K562 (cell line): Measurements from ENCODE around the gene PCBP2. TPM values are rescaled to one million over a fixed set of nuclear protein-coding genes. Genes with fewer than 3 reads are reported as not detected.

Source experiments
- ELK3 ChIP-seq: fragments of 450-650 bp; formaldehyde crosslinking; IDR thresholded peaks from 2 replicates; pipeline ENCODE4 v1.4.0; 2020; ENCODE audit warnings: mild to moderate bottlenecking
- HCFC1 ChIP-seq: IDR thresholded peaks from 2 replicates; pipeline ENCODE4 v1.6.1; 2012; ENCODE audit warnings: low read depth, low read length, improper control_type of control experiment
- HMGXB4 ChIP-seq: sonication (generic); formaldehyde crosslinking; IDR thresholded peaks from 2 replicates; pipeline ENCODE4 v1.8.1; 2023; ENCODE audit warnings: mild to moderate bottlenecking, missing genetic modification reagents
- MAFG ChIP-seq: fragments of 450-650 bp; conservative IDR thresholded peaks from 2 replicates; pipeline ENCODE4 v1.6.1; 2016; ENCODE audit warnings: missing genetic modification characterization, missing compliant biosample characterization
- MYC ChIP-seq, 2 experiments: fragments of 250-450 bp in 1 of 2; sonication (Bioruptor Pico) in 1 of 2; IDR thresholded peaks; 2 replicates each; pipeline versions ENCODE4 v1.5.1 to v1.6.1; 2012 to 2021; ENCODE audit warnings: low read depth in 2 of 2, borderline replicate concordance in 1 of 2, improper control_type of control experiment in 1 of 2, low read length in 1 of 2, mild to moderate bottlenecking in 1 of 2, moderate library complexity in 1 of 2
- NFATC3 ChIP-seq: fragments of 450-650 bp; IDR thresholded peaks from 2 replicates; pipeline ENCODE4 v1.6.1; 2017; ENCODE audit warnings: mild to moderate bottlenecking
- NFE2L1 ChIP-seq: fragments of 450-650 bp; IDR thresholded peaks from 2 replicates; pipeline ENCODE4 v1.6.1; 2016; ENCODE audit warnings: missing genetic modification characterization, low read depth, mild to moderate bottlenecking, missing compliant biosample characterization, moderate library complexity, borderline replicate concordance
- POLR3G ChIP-seq: IDR thresholded peaks from 2 replicates; pipeline ENCODE4 v1.6.1; 2011; ENCODE audit not compliant: insufficient read length, insufficient replicate concordance; ENCODE audit errors: extremely low read depth
- SFPQ ChIP-seq: fragments of 200-400 bp; formaldehyde crosslinking; IDR thresholded peaks from 2 replicates; pipeline ENCODE4 v1.6.1; 2017; ENCODE audit warnings: mild to moderate bottlenecking, low read depth, low read length, moderate library complexity
- SMAD3 ChIP-seq: fragments of 450-650 bp; formaldehyde crosslinking; conservative IDR thresholded peaks from 2 replicates; pipeline ENCODE4 v1.4.0; 2020; ENCODE audit warnings: mild to moderate bottlenecking
- SNIP1 ChIP-seq: fragments of 450-650 bp; IDR thresholded peaks from 2 replicates; pipeline ENCODE4 v1.7.1; 2017; ENCODE audit warnings: low read depth, mild to moderate bottlenecking
- SRF ChIP-seq, 2 experiments: fragments of 250-450, 450-650 bp in 1 of 2; sonication (Bioruptor Pico) in 1 of 2; sonication (generic) in 1 of 2; formaldehyde crosslinking; IDR thresholded peaks; 2 replicates each; pipeline versions ENCODE4 v1.5.0 to v1.5.1; 2020 to 2022; ENCODE audit warnings: mild to moderate bottlenecking in 1 of 2, missing genetic modification reagents in 1 of 2
- TAL1 ChIP-seq: fragments of 450-650 bp; IDR thresholded peaks from 2 replicates; pipeline ENCODE4 v1.6.1; 2016; ENCODE audit warnings: mild to moderate bottlenecking
- TCF3 ChIP-seq: sonication (generic); formaldehyde crosslinking; IDR thresholded peaks from 2 replicates; pipeline ENCODE4 v1.4.0; 2020; ENCODE audit warnings: mild to moderate bottlenecking, missing genetic modification reagents
- ZBED1 ChIP-seq: IDR thresholded peaks from 2 replicates; pipeline ENCODE4 v1.6.1; 2014
- ZBTB49 ChIP-seq: sonication (generic); formaldehyde crosslinking; IDR thresholded peaks from 2 replicates; pipeline ENCODE4 v1.8.0; 2022; ENCODE audit warnings: missing genetic modification reagents, mild to moderate bottlenecking, borderline replicate concordance
- ZNF217 ChIP-seq: sonication (generic); formaldehyde crosslinking; IDR thresholded peaks from 2 replicates; pipeline ENCODE4 v1.8.0; 2022; ENCODE audit warnings: mild to moderate bottlenecking, missing genetic modification reagents
- ZNF3 ChIP-seq: fragments of 250-450 bp; sonication (Bioruptor Pico); IDR thresholded peaks from 2 replicates; pipeline ENCODE4 v1.5.0; 2021; ENCODE audit warnings: mild to moderate bottlenecking, moderate library complexity
- ZNF75A ChIP-seq: fragments of 450-650 bp; formaldehyde crosslinking; IDR thresholded peaks from 2 replicates; pipeline ENCODE4 v1.4.0; 2020; ENCODE audit warnings: mild to moderate bottlenecking
- ZNF780A ChIP-seq: fragments of 250-450 bp; sonication (Bioruptor Pico); IDR thresholded peaks from 2 replicates; pipeline ENCODE4 v1.5.0; 2021; ENCODE audit warnings: mild to moderate bottlenecking
- polyA plus RNA-seq, 8 experiments: library from polyadenylated mRNA; depleted of rRNA in 4 of 8; stranded (reverse) in 5 of 8; unstranded in 3 of 8; fragments of >200 nt; fragmentation: Nextera tagmentation in 2 of 8; fragmentation: Illumina TruSeq in 1 of 8; extraction: Ambion mirVana in 2 of 8; extraction: Trizol in 1 of 8; gene quantifications; 2 replicates each; pipeline versions ENCODE4 v1.2.1 to v1.2.3, GENCODE V29; 2011 to 2014; ENCODE audit warnings: inconsistent platforms in 1 of 8, missing spikeins in 1 of 8
- total RNA-seq, 7 experiments: library from RNA; depleted of rRNA in 6 of 7; stranded (reverse); fragments of >200 nt in 6 of 7; fragmentation: Illumina TruSeq in 2 of 7; extraction: Trizol in 2 of 7; gene quantifications; 2 replicates each; pipeline versions ENCODE4 v1.2.1 to v1.2.3, GENCODE V29; 2011 to 2021; ENCODE audit warnings: low replicate concordance in 1 of 7

PCBP2 gene
- total and polyA plus RNA-seq, 9 of the 15 experiments (the other 6 are each of a cell fraction or from before 2014, with no cell fraction given) = 137 to 831 (median 328) TPM

GRCh38 chr12:53441040-53441833, 10.7 kb upstream of the PCBP2 start, which contains the start of gene PRR13 (continued):
- no peak for TF ChIP-seq ELK3 (CRISPR knock-in tag)
- no peak for TF ChIP-seq SNIP1
- no peak for TF ChIP-seq NFE2L1 (tag)
- TF ChIP-seq MAFG (tag) = no peak
- no peak; a peak in 1 of 4 replicates for TF ChIP-seq SRF (CRISPR knock-in tag; IDR thresholded peaks at IDR 0.05)
- TF ChIP-seq ZBED1 = no peak
- TF ChIP-seq HCFC1 = no peak
- TF ChIP-seq TAL1 = no peak
- TF ChIP-seq SMAD3 (CRISPR knock-in tag) = no peak
- TF ChIP-seq TCF3 (CRISPR knock-in tag) = no peak
- TF ChIP-seq SFPQ = no peak
- no peak for TF ChIP-seq NFATC3
- no peak for TF ChIP-seq ZNF3 (CRISPR knock-in tag)
- no peak for TF ChIP-seq POLR3G
- TF ChIP-seq ZNF217 (CRISPR knock-in tag) = no peak
- no peak for TF ChIP-seq ZNF780A (CRISPR knock-in tag)
- TF ChIP-seq ZNF75A (CRISPR knock-in tag) = no peak
- no peak for TF ChIP-seq HMGXB4
- TF ChIP-seq ZBTB49 (CRISPR knock-in tag) = no peak
- peak; percentile 71 for TF ChIP-seq MYC (IDR thresholded peaks at IDR 0.05; ENCODE audit: low read depth, low read length)
- TF ChIP-seq MYC (CRISPR knock-in tag; IDR thresholded peaks at IDR 0.05; ENCODE audit: borderline replicate concordance, low read depth) = peak; percentile 43; the same call in 1 of the 2 replicates
